Lower lobe of right lung (tissue), 2 donors: ENCODE results near the gene ITGB5. TPM values are rescaled to one million over a fixed set of nuclear protein-coding genes. Genes with fewer than 3 reads are reported as not detected.
"Not testable (repeated sequence)": the region's sequence is repeated elsewhere in the genome, so short reads cannot be mapped to it uniquely, and the experiment has no call there.

Experiments
- ATAC-seq, 2 donors: fragments of 200-7000 bp; cut with Tn5 transposase; one replicate each; pipeline ENCODE4 v1.9.1; 2020 to 2022; ENCODE audit warnings: mild to moderate bottlenecking in 2 of 2, moderate library complexity in 2 of 2
- DNase-seq: peaks from one replicate; pipeline ENCODE4 v3.0.0-alpha.2; 2020
- H3K27ac ChIP-seq: fragments of 200-600 bp; one replicate; pipeline ENCODE4 v1.8.0; 2022
- H3K27me3 ChIP-seq: fragments of 200-600 bp; one replicate; pipeline ENCODE4 v1.8.0; 2022; ENCODE audit warnings: low read depth
- H3K36me3 ChIP-seq: fragments of 200-600 bp; one replicate; pipeline ENCODE4 v1.8.0; 2022; ENCODE audit warnings: mild to moderate bottlenecking
- H3K4me1 ChIP-seq: fragments of 200-600 bp; one replicate; pipeline ENCODE4 v1.8.0; 2022
- H3K4me3 ChIP-seq: fragments of 200-600 bp; one replicate; pipeline ENCODE4 v1.8.0; 2022; ENCODE audit warnings: mild to moderate bottlenecking
- H3K9me3 ChIP-seq: fragments of 200-600 bp; one replicate; pipeline ENCODE4 v1.8.0; 2022
- CTCF ChIP-seq: fragments of 200-600 bp; IDR thresholded peaks from one replicate; pipeline ENCODE4 v1.8.0; 2022; ENCODE audit warnings: antibody characterized with exemption, mild to moderate bottlenecking
- intact Hi-C: fragments of 100-400 bp; cut with DNase I; formaldehyde crosslinking; loops from one replicate; pipeline ENCODE4 v1.11.0; 2022
- total RNA-seq: library from RNA; stranded (reverse); fragmentation: NEBNext Ultra II Directional; extraction: Animal tissue kit (Norgen Biotek cat#: 25700); gene quantifications from one replicate; pipeline ENCODE4 v1.2.1, GENCODE V29; 2021
- donor health status: DM: no; HTN: yes; CAD: no; lungs with severe emphysema.

ITGB5 gene
- total RNA-seq, 1 donor from 2014 or later: 93.1 TPM

- H3K4me1 ChIP-seq: no peaks in the 10 kb centered on the region
- intact Hi-C loops: no loop called here
- H3K27ac ChIP-seq: no peak overlapping the region
- H3K27me3 ChIP-seq: no peaks in the 10 kb centered on the region
- H3K36me3 ChIP-seq: peaks cover 5% of the 10 kb centered on the region
- TF ChIP-seq CTCF: no peak
- no peaks in the 10 kb centered on the region for H3K9me3 ChIP-seq
- ATAC-seq: no peak
- DNase-seq: no peak
- no peak overlapping the region for H3K4me3 ChIP-seq
These were observed 135.1 kb downstream of the ITGB5 start for GRCh38 chr3:124752051-124752450.

- peaks cover 8% of the 10 kb centered on the region for H3K36me3 ChIP-seq
- H3K27me3 ChIP-seq: no peaks in the 10 kb centered on the region
- TF ChIP-seq CTCF: no peak
- intact Hi-C loops: no loop called here
- no peak for ATAC-seq
- H3K4me1 ChIP-seq: no peaks in the 10 kb centered on the region
- no peaks in the 10 kb centered on the region for H3K9me3 ChIP-seq
- no peak overlapping the region for H3K4me3 ChIP-seq
- DNase-seq: no peak
- H3K27ac ChIP-seq: no peak overlapping the region
These were observed 135.7 kb downstream of the ITGB5 start for GRCh38 chr3:124751501-124751900.

GRCh38 chr3:124749877-124750276 is 137.3 kb downstream of the ITGB5 start:
- H3K4me1 ChIP-seq, H3K9me3 ChIP-seq, H3K27me3 ChIP-seq, intact Hi-C loops, DNase-seq, ATAC-seq, H3K27ac ChIP-seq, H3K4me3 ChIP-seq: not testable (repeated sequence)
- peaks cover 23% of the 10 kb centered on the region for H3K36me3 ChIP-seq

GRCh38 chr3:124748560-124749198 is 138.5 kb downstream of the ITGB5 start:
- intact Hi-C loops: no loop called here
- Histone ChIP-seq H3K9me3 (no peaks in the 10 kb centered on the region), H3K27me3 (no peaks in the 10 kb centered on the region), H3K36me3 (peaks cover 35% of the 10 kb centered on the region), H3K27ac (no peak overlapping the region), H3K4me3 (no peak overlapping the region), H3K4me1 (no peaks in the 10 kb centered on the region)
- ATAC-seq: peak in 1 of 2 donors; percentile 19
- DNase-seq: no peak
- no peak for TF ChIP-seq CTCF

GRCh38 chr3:124747111-124747981 is 139.8 kb downstream of the ITGB5 start:
- intact Hi-C loops: no loop called here
- Histone ChIP-seq H3K4me1 (no peaks in the 10 kb centered on the region), H3K27ac (no peak overlapping the region), H3K27me3 (no peaks in the 10 kb centered on the region), H3K9me3 (no peaks in the 10 kb centered on the region), H3K4me3 (no peak overlapping the region), H3K36me3 (peaks cover 44% of the 10 kb centered on the region)
- ATAC-seq: peak; percentile 21 to 51
- no peak for DNase-seq
- TF ChIP-seq CTCF: no peak

- no peak for ATAC-seq
- Histone ChIP-seq H3K27ac (no peak overlapping the region), H3K36me3 (peaks cover 60% of the 10 kb centered on the region), H3K9me3 (no peaks in the 10 kb centered on the region), H3K4me1 (no peaks in the 10 kb centered on the region), H3K4me3 (no peak overlapping the region), H3K27me3 (no peaks in the 10 kb centered on the region)
- DNase-seq: no peak
- intact Hi-C loops: no loop called here
- TF ChIP-seq CTCF: no peak
These were observed 141.4 kb downstream of the ITGB5 start for GRCh38 chr3:124745756-124746155.
